ENCODE data around the gene EBF4.
"Not testable (repeated sequence)": the region's sequence is repeated elsewhere in the genome, so short reads cannot be mapped to it uniquely, and the experiment has no call there.

The EBF4 gene

DNA sequence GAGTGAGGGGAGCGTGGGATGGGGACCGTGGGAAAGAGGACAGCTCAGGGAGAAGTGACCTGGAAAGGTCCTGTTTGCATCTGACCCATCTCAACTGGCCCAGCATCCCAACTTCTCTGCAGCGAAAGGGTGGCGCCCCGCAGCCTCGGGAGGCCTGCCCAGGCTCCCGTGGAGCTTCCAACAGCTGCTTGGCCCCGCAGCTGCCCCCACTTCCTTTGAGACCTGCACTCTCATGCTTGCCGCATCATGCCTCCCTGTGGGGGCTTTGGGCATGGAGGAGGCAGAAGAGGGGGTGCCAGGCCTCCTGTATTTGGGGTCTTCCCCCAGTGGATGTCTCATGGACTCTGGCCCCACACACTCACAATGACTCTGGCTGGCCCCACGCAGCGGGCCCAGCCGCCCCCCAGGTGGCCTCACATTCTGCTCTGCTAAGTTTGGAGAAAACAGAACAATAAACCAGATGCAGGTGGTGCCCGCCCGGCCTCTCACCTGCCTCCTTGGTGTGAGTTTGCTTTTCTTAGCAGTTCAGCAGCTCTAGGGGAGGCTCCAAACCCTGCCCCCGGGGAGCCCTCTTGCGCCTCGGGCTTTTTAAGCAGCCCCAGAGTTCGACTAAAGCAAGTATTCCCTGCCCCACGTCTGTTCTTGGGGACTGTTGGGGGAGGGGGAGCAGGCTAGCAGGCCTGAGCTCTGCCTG lies 67.2 kb downstream of the EBF4 start:
- DNase-seq = no peak

DNA sequence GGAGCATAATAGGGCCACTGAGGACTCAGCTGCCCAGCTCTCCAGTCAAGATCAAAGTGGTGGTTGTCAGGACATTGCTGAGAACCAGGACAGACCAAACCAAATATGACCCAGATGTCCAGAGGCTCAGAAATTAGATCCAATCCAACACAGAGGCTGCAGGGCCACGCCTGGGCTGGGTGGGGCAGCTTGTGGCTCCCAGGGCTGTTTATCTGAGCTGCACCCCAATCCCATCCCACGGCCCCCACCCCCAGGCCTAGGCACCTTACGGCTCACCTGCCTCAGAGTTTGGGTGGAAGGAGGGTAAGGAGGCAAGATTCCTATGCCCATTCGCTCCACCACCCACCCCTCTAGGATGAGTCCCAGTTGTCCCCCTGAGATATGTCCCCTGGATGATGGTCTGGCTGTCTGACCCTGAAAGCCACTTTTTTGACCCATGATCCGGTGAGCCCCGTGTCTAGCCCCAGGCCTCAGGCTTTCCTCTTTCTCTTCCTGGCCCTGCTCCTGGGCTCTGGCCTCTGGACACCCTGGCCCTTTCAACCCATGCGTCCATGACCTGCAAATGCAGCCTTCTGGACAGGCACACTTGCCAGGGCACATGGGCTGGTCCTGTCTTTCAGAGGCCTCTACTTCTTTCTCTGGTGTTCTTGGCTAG lies 67.8 kb downstream of the EBF4 start:
- no peak for DNase-seq

DNA sequence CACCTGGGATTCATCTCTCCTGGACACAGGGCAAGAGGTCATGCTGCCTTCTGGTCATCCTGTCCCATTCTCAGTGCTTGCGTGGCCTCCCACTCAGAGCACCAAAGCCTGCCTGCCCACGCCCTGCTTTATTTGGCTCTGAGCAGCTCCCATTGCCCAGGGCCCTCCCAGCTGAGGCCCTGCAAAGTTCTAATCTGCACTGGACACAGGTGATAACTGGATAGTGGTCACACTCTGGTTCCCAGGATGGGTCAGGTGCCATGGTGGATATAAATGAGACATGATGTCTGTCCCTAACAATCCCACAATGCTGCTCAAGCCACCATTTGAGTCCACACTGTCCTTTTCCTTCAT lies 68.3 kb downstream of the EBF4 start:
- DNase-seq = no peak

DNA sequence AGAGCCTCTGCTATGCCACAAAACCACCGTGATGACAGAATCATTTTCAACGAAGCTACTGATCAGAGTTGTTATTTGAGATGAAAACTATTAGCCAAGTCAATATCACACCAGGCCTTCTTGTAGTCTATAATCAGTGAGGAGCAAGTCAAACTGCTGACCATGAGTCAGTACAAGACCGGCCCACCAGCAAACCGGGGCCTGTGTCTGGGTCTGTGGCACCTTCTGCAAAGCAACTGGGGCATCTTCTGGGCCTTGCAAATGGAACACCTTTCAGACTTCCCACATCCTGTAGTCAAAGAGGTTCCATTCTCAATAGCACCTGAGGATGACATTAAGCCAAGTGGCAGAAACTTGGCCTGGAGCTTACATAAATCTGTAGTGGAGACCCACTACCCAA lies 69.3 kb downstream of the EBF4 start:
- no peak for DNase-seq

DNA sequence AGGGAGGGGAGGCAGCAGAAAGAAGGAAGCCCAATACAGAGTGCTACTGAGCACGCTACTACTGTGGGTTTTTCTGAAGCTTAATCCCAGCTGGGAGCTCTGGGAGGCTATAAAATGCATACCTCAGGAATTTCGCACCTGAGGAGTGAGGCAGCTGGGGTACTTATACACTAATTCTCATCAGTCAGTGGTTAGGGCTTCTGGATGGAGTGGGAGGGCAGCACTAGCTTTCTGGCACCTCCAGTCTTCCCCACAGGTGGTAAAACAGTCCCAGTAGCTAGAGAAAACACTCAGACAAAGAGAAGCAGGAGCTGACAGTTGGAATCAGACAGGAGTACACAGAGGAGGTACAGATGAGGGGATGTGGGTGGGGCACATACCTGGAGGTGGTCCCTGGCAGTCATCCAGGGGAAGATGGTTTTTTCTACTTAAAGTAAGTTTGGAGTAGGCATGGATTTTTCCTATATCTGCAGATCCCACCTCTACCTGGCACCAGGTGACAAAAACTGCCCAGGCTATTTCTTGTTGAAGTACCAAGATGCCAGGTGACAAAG lies 70.1 kb downstream of the EBF4 start:
- no peak for DNase-seq

DNA sequence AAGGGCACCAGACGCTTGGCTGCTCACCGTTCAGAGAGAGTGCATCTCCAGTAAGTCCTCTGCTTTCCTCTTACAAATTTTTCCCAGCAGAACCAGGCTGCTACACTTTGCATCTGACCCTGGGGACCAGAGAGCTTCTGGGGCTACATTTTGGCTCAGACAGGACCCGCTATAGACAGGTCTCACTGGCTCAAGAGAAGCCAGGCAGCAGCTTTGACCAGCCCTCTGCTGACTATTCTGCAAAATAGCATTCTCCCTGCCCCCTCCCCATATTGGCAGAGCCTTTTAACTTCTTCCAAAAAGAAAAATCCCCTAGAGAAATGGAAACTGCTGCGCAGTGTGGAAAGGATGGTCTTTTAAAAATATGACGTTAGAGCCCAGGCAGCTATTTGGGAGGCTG lies 70.6 kb downstream of the EBF4 start:
- no peak for DNase-seq

DNA sequence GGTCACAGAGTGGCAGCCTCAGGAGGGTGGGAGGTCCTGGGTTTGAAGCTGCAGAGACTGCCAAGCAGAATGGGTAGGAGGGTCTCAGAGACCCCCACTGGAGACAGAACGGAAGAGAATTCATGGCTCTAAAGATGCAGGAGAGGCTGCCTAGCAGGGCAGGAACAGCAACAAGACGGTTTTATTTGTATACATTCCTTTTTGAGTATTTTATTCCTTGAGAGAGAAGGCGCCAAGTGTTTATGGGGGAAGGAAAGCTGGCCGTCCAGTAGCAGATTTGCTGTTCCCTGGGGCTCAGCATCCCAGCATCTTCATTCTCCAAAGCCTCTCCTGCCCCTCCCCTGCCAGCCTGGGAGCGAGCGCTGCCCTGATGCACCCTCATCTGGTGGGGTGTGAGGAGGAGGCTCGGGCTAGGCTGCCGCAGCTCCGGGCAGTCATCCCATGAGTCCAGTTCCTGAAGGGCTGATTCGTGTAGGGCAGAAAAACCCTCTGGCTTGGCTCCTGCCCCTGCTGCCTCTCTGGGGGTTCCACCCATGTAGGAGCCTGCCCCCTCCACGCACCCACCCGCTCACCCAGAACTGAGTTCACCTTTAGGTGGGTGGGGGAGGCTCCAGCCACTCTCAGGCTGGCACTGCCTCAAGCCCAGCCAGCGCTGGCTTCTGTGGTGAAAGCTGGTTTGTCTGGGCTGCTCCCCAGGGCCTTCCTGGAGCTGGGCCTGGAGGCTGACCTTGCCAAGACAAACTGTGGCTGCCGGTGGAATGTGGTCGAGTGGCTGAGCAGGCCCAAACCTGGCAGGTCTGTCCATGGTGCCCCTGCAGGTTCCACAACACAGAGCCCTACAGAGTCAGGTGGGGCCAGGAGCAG lies 75.4 kb downstream of the EBF4 start:
- DNase-seq = peak; percentile 65

DNA sequence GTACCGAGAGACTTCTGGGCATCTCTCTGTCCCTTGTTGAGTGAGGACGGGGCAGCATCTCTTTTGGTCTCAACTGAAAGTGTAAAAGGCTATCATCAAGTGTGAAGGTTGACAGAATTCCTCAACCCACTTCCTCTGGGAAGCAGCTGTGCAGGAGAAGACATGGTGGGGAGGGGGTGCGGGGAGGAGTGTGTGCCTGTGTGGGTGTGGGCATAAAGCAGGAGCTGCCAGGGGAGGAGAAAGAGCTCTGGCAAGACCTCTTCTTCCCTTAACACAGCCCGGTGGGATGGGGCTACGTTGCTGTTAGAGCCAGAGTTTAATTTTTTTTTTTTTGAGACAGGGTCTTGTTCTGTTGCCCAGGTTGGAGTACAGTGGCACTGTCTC lies 76.0 kb downstream of the EBF4 start:
- no peak for DNase-seq

DNA sequence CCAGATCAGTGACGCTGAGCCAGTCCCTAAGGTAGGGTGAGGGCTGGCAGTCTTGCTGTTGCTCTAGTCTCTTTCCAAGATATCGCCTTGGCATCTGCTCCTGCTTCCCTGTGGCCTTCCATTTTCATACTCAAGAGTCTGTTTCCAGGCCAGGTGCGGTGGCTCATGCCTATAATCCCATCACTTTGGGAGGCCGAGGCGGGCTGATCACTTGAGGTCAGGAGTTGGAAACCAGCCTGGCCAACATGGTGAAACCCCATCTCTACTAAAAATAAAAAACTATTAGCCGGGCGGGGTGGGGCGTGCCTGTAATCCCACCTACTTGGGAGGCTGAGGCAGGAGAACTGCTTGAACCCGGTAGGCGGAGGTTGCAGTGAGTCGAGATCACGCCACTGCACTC lies 77.5 kb downstream of the EBF4 start:
- DNase-seq = not testable (repeated sequence)

DNA sequence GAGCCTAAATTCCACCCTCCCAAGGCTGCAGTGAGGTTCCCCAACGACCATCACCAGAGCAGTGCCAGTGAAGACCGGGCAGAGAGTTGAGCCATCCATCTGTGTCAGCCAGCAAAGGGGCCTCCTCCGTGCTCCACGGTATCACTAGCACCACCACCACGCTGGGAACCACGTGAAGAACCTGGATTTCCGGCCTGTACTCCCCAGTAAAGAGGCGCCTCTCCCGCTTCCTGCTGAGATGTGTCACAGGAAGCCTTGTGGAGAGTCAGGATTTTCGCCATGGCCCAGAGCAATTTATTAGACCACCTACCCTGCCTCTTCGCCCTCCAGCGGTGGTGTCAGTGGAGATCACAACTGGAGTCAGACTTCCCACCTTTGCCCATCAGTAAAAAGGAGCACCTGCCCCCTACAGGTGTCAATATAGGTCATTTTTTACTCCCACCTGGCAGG lies 79.1 kb downstream of the EBF4 start:
- no peak for DNase-seq

DNA sequence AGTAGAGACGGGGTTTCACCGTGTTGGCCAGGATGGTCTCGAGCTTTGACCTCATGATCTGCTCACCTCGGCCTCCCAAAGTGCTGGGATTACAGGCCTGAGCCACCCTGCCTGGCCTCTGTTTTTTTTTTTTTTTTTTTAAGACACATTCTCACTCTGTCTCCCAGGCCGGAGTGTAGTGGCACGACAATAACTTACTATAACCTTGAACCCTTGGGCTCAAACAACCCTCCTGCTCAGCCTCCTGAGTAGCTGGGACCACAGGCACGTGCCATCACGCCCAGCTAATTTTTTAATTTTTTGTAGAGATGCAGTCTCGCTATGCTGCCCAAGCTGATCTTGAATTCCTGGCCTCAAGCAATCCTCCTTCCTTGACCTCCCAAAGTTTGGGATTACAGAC lies 81.2 kb downstream of the EBF4 start:
- no peak for DNase-seq

DNA sequence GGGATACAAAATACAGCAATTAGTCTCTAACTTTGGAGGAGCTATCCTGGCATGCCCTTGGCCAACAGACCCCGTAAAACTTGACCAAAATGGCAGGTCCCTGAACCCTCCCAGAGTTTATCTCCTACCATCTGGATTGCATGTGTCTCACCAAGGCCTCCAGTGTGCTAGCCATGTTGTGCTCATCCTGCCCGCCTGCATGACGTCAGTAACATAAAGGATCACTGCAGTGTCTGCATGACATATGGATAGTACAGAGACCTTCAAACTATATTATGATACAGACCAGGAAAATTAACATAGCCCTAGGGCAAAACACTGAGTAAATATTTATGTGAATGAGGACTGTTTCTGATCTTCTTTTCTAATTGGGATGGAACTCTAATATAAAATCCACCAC lies 82.6 kb downstream of the EBF4 start:
- DNase-seq = no peak

DNA sequence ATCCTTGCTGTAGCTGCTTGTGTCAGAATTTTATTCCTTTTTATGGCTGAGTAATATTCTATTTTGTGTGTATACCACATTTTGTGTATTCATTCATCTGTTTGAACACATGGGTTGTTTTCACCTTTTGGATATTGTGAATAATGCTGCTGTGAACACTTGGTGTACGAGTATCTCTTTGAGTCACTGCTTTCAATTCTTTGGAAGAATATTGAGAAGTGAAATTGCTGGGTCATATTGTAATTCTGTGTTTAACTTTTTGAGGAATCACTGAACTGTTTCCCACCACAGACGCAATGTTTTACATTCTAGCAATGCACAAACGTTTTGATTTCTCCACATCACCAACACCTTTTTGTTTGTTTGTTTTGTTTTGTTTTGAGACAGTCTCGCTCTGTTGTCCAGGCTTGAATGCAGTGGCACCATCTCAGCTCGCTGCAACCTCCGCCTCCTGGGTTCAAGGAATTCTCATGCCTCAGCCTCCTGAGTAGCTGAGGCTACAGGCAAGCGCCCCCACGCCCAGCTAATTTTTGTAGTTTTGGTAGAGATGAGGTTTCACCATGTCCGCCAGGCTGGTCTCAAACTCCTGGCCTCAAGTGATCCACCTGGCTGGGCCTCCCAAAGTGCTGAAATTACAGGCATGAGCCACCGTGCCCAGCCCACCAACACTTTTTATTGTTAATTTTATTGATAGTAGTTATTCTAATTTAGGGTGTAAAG lies 86.2 kb downstream of the EBF4 start:
- no peak for DNase-seq

DNA sequence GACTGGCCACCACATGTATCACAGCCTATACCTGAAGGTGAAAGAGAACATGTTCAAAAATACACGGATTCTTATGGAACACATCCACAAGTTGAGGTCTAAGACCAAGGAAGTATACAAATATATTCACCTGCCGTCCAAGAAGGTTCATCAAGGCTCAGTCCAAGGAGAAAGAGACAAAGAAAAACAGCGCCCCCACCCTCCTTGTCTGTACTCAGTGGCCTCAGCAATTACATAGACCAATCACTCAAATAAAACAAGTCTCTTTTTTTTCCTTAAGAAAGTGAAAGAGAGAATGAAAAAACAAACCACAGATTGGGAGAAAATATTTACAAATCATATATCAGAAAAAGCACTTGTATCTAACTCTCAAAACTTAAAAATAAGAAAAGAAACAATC lies 88.4 kb downstream of the EBF4 start:
- DNase-seq = no peak

DNA sequence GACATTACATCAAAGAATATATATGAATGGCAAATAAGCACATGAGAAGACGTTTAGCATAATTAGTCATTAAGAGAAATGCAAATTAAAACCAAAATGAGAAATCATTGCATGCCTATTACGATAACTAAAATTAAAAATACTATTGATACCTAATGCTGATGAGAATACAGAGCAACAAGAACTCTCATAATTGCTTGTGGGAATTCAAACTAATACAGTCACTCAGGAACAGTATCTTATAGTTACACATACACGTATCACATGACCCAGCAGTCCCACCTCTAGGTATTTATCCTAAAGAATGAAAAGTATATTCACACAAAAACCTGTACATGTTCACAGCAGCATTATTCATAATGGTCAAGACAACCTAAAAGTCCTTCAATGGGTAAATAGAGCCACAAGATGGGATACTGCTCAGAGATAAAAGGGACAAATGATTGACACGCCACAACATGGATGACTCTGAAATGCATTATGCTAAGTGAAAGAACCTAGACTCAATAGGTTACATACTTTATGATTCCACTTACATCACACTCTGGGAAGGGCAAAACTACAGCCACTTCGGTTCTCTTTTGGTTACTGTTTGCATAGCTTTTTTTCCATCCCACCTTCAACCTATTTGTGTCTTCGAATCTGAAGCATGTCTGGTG lies 91.5 kb downstream of the EBF4 start:
- DNase-seq = no peak

DNA sequence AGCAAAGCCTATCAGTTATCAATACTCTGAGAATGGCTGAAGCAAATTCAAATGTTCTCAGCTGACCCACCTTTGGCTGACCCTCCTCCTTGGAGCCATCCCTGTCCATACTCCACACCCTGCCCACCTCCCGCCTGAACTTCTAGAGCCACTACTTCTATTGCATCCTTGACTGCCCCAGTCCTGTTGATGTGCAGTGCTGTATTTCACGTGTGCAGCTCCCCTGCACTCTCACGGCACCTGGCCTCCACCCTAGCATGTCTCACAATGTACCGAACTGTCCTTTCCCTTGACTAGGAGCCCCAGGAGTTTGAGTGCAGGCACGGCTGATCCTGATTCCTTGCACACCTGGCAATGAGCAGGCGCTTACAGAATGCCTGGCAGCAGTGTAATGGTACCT lies 100.9 kb downstream of the EBF4 start:
- no peak for DNase-seq

DNA sequence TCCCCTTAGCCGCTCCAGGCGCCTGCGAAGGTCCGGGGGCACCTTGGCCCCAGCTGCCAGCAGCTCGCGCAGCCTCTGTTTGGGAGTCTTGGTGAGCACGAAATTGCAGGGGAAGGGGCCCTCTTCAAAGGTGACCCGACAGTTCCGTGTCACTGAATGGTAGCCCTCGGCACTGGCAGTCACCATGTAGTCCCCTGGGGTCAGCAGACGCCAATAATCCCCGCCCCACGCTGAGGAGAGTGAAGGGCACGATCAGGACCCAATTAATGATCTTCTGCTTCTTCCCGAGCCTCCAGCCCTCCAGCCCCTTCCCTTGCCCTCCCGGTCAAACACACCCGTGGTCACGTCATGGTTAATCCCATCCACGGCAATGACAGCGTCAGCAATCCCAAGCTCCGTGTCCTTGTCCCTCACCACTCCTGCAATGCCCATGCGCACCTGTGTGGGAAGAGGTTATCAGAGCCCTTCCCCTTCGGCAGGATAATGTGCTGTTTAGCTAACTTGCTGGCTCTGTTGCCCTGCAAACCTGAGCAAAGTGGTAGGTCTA lies 101.7 kb downstream of the EBF4 start:
- DNase-seq = no peak

DNA sequence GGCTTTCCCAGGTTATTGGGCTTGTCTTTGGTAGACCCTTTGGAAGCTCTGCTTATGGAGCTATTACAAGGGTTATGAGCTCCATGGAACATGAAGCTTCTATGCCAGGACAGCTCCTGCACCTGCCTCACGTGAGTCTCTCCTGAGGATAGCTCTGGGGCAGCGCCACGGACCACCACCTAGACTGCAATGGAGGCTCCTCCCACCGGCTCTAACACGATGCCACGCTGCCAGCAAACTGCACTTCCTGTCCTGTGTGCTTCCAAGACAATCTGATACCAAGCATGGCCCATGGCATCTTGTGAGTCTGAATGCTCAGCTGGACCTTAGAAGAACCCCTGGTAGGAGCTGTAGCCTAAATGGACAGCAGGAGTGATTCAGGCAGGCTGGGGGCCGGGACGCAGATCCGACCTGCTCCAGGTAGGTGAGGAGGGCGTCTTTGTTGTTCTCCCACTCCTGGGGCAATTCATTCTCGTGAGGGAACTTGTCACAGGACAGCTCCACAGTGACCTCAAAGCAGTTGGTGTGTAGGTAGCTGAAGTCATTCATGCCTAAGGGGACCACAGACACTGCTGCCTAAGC lies 102.4 kb downstream of the EBF4 start:
- DNase-seq = no peak

DNA sequence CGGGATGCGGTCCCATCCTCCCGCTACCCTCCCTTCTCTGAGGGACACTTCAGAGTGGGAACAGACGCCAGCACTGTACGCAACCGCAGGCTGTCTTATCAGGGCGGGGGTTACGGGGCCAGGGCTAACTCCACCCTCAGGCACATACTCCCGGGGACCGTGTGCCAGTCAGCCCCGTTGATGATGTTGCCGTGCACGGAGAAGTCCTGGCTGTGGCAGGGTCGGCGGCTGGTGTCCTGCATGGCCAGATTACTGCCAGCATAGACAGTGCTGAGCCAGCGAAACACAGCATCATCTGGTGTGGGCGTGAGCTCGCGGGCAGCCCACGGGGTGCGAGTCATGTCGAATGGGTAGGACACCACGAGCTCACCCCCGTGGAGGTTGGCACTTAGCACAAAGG lies 102.9 kb downstream of the EBF4 start:
- no peak for DNase-seq

DNA sequence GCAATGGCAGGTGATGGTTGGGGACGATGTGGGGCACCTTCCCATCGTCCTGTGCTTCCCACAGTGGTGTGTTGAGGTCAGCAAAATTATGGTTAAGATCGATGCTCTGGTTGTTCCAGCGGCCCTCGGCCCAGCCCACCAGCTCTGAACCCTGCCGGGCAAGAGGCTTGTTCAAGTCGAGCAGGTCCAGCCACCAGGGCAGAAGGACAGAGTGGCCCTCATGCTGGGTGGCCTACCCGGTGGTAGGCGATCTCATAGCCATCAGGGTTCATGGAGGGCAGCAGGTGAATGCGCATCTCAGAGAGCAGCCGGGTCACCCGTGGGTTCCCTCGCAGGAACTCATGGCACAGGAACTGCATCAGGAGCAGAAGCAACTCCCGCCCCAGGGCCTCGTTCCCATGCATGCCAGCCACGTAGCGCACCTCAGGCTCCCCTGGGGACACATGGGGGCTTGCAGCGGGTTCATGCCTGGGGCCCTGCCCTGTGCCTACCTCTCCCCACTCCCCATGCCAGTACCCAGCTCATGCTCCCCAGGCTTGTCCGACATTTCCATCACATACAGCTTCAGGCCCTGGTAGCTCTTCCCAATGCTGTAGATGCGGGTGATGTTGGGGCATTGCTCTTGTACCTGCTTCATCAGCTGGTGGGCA lies 103.6 kb downstream of the EBF4 start:
- no peak for DNase-seq

All from DMS79 (cell line).